ENCODE measurements around the gene RGPD6. TPM values are rescaled to one million over a fixed set of nuclear protein-coding genes. Genes with fewer than 3 reads are reported as not detected.
"Not testable (repeated sequence)": the region's sequence is repeated elsewhere in the genome, so short reads cannot be mapped to it uniquely, and the experiment has no call there.

Gene RGPD6
- total RNA-seq, 1 donor from 2014 or later, result 20.3 TPM

DNA sequence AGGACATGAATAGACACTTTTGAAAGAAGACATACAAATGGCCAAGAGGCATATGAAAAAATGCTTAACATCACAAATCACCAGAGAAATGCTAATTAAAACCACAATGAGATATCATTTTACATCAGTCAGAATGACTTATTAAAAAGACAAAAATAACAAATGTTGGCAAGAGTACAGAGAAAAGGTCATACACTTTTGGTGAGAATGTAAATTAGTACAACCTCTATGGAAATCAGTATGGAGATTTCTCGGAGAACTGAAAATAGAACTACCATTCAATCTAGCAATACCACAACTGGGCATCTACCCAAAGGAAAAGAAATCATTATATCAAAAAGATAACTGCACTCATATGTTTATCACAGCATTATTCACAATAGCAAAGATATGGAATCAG is 88.0 kb downstream of the RGPD6 start:
- not testable (repeated sequence) for H3K27me3 ChIP-seq (ENCODE audit: insufficient read depth, low read length); H3K9me3 ChIP-seq (ENCODE audit: insufficient read depth, low read depth, low read length); H3K9me3 Mint-ChIP-seq (ENCODE audit: unreplicated experiment); H3K4me2 ChIP-seq (ENCODE audit: low read length); H3K79me2 ChIP-seq (ENCODE audit: insufficient read depth, low read length); H3K4me3 Mint-ChIP-seq (ENCODE audit: unreplicated experiment); FAIRE-seq; DNase-seq (ENCODE audit: low read depth); H3K36me3 ChIP-seq (ENCODE audit: insufficient read depth, low read length); H3K27ac ChIP-seq (ENCODE audit: low read depth, low read length); H3K4me3 ChIP-seq (ENCODE audit: insufficient read depth, low read depth, low read length); H3K4me1 ChIP-seq (ENCODE audit: insufficient read depth, low read length); H2AFZ ChIP-seq (ENCODE audit: low read depth, low read length); H3K4me1 Mint-ChIP-seq (ENCODE audit: low read depth, unreplicated experiment); H3K9ac ChIP-seq (ENCODE audit: low read length); H4K20me1 ChIP-seq (ENCODE audit: insufficient read depth, low read length); H3K27me3 Mint-ChIP-seq (ENCODE audit: low read depth, unreplicated experiment); H3K27ac Mint-ChIP-seq (ENCODE audit: unreplicated experiment); H3K36me3 Mint-ChIP-seq (ENCODE audit: low read depth, unreplicated experiment)

- not testable (repeated sequence) for H3K4me1 Mint-ChIP-seq (ENCODE audit: low read depth, unreplicated experiment); H3K9ac ChIP-seq (ENCODE audit: low read length); DNase-seq (ENCODE audit: low read depth); H3K27me3 ChIP-seq (ENCODE audit: insufficient read depth, low read length); H3K36me3 Mint-ChIP-seq (ENCODE audit: low read depth, unreplicated experiment); H3K27me3 Mint-ChIP-seq (ENCODE audit: low read depth, unreplicated experiment); H3K36me3 ChIP-seq (ENCODE audit: insufficient read depth, low read length); H3K4me3 Mint-ChIP-seq (ENCODE audit: unreplicated experiment); H3K9me3 Mint-ChIP-seq (ENCODE audit: unreplicated experiment); H3K79me2 ChIP-seq (ENCODE audit: insufficient read depth, low read length); H3K4me2 ChIP-seq (ENCODE audit: low read length); H3K4me3 ChIP-seq (ENCODE audit: insufficient read depth, low read depth, low read length); H2AFZ ChIP-seq (ENCODE audit: low read depth, low read length); H3K27ac ChIP-seq (ENCODE audit: low read depth, low read length); H4K20me1 ChIP-seq (ENCODE audit: insufficient read depth, low read length); H3K9me3 ChIP-seq (ENCODE audit: insufficient read depth, low read depth, low read length); H3K27ac Mint-ChIP-seq (ENCODE audit: unreplicated experiment); H3K4me1 ChIP-seq (ENCODE audit: insufficient read depth, low read length); FAIRE-seq
Measured at GRCh38 chr2:110482697-110483096, 94.3 kb downstream of the RGPD6 start.

GRCh38 chr2:110481200-110481599 is 95.8 kb downstream of the RGPD6 start:
- H3K9ac ChIP-seq (ENCODE audit: low read length); H3K27me3 Mint-ChIP-seq (ENCODE audit: low read depth, unreplicated experiment); H3K27ac Mint-ChIP-seq (ENCODE audit: unreplicated experiment); H4K20me1 ChIP-seq (ENCODE audit: insufficient read depth, low read length); H3K36me3 Mint-ChIP-seq (ENCODE audit: low read depth, unreplicated experiment); H3K4me3 ChIP-seq (ENCODE audit: insufficient read depth, low read depth, low read length); H3K4me2 ChIP-seq (ENCODE audit: low read length); H3K9me3 ChIP-seq (ENCODE audit: insufficient read depth, low read depth, low read length); H3K79me2 ChIP-seq (ENCODE audit: insufficient read depth, low read length); H3K27ac ChIP-seq (ENCODE audit: low read depth, low read length); H3K9me3 Mint-ChIP-seq (ENCODE audit: unreplicated experiment); H3K36me3 ChIP-seq (ENCODE audit: insufficient read depth, low read length); FAIRE-seq; DNase-seq (ENCODE audit: low read depth); H3K4me3 Mint-ChIP-seq (ENCODE audit: unreplicated experiment); H3K4me1 ChIP-seq (ENCODE audit: insufficient read depth, low read length); H2AFZ ChIP-seq (ENCODE audit: low read depth, low read length); H3K27me3 ChIP-seq (ENCODE audit: insufficient read depth, low read length); H3K4me1 Mint-ChIP-seq (ENCODE audit: low read depth, unreplicated experiment): not testable (repeated sequence)

- not testable (repeated sequence) for H3K36me3 ChIP-seq (ENCODE audit: insufficient read depth, low read length); H3K36me3 Mint-ChIP-seq (ENCODE audit: low read depth, unreplicated experiment); H2AFZ ChIP-seq (ENCODE audit: low read depth, low read length); H3K4me3 Mint-ChIP-seq (ENCODE audit: unreplicated experiment); H3K9ac ChIP-seq (ENCODE audit: low read length); DNase-seq (ENCODE audit: low read depth); H3K9me3 Mint-ChIP-seq (ENCODE audit: unreplicated experiment); H3K79me2 ChIP-seq (ENCODE audit: insufficient read depth, low read length); H3K27me3 Mint-ChIP-seq (ENCODE audit: low read depth, unreplicated experiment); H3K27me3 ChIP-seq (ENCODE audit: insufficient read depth, low read length); H3K27ac Mint-ChIP-seq (ENCODE audit: unreplicated experiment); H3K9me3 ChIP-seq (ENCODE audit: insufficient read depth, low read depth, low read length); H3K4me1 Mint-ChIP-seq (ENCODE audit: low read depth, unreplicated experiment); H3K4me2 ChIP-seq (ENCODE audit: low read length); H4K20me1 ChIP-seq (ENCODE audit: insufficient read depth, low read length); FAIRE-seq; H3K27ac ChIP-seq (ENCODE audit: low read depth, low read length); H3K4me3 ChIP-seq (ENCODE audit: insufficient read depth, low read depth, low read length); H3K4me1 ChIP-seq (ENCODE audit: insufficient read depth, low read length)
Measured at GRCh38 chr2:110480084-110480483, 96.9 kb downstream of the RGPD6 start.

DNA sequence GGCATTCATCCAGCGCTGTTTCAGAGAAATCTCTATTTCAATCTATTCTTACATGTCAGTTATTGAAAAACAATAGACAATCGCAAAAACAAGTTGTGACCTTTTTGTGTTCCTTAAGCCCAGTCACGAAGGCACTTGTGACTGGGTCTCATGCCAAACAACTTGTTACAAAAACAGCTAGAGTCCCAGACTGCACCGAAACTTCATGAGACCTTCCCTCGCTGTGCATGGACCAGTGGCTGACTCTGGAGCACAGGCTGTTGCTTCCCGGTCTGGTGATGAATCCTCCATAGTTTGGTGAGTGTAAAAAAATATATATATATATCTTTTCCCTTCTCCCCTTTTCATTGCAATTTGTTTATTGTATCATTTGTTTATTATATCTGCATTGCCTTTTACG is 99.7 kb downstream of the RGPD6 start:
- FAIRE-seq; H3K4me1 Mint-ChIP-seq (ENCODE audit: low read depth, unreplicated experiment): not testable (repeated sequence)

GRCh38 chr2:110476952-110477351 is 100.1 kb downstream of the RGPD6 start:
- H3K27ac ChIP-seq (ENCODE audit: low read depth, low read length); H3K9me3 Mint-ChIP-seq (ENCODE audit: unreplicated experiment); DNase-seq (ENCODE audit: low read depth); H3K9me3 ChIP-seq (ENCODE audit: insufficient read depth, low read depth, low read length); H3K27me3 ChIP-seq (ENCODE audit: insufficient read depth, low read length); H3K4me3 ChIP-seq (ENCODE audit: insufficient read depth, low read depth, low read length); H4K20me1 ChIP-seq (ENCODE audit: insufficient read depth, low read length); H3K4me1 ChIP-seq (ENCODE audit: insufficient read depth, low read length); H3K27me3 Mint-ChIP-seq (ENCODE audit: low read depth, unreplicated experiment); H3K4me3 Mint-ChIP-seq (ENCODE audit: unreplicated experiment); FAIRE-seq; H3K4me1 Mint-ChIP-seq (ENCODE audit: low read depth, unreplicated experiment); H3K36me3 ChIP-seq (ENCODE audit: insufficient read depth, low read length); H3K79me2 ChIP-seq (ENCODE audit: insufficient read depth, low read length); H3K4me2 ChIP-seq (ENCODE audit: low read length); H3K36me3 Mint-ChIP-seq (ENCODE audit: low read depth, unreplicated experiment); H3K27ac Mint-ChIP-seq (ENCODE audit: unreplicated experiment); H2AFZ ChIP-seq (ENCODE audit: low read depth, low read length); H3K9ac ChIP-seq (ENCODE audit: low read length): not testable (repeated sequence)

More for the DNA sequence above, 99.7 kb downstream of the RGPD6 start:
- H3K9me3 Mint-ChIP-seq (ENCODE audit: unreplicated experiment); H3K36me3 ChIP-seq (ENCODE audit: insufficient read depth, low read length); H3K27ac Mint-ChIP-seq (ENCODE audit: unreplicated experiment); H3K27me3 Mint-ChIP-seq (ENCODE audit: low read depth, unreplicated experiment); H4K20me1 ChIP-seq (ENCODE audit: insufficient read depth, low read length); DNase-seq (ENCODE audit: low read depth); H3K9ac ChIP-seq (ENCODE audit: low read length); H3K4me1 ChIP-seq (ENCODE audit: insufficient read depth, low read length); H3K4me2 ChIP-seq (ENCODE audit: low read length); H3K36me3 Mint-ChIP-seq (ENCODE audit: low read depth, unreplicated experiment); H3K9me3 ChIP-seq (ENCODE audit: insufficient read depth, low read depth, low read length); H3K79me2 ChIP-seq (ENCODE audit: insufficient read depth, low read length); H2AFZ ChIP-seq (ENCODE audit: low read depth, low read length); H3K4me3 Mint-ChIP-seq (ENCODE audit: unreplicated experiment); H3K27me3 ChIP-seq (ENCODE audit: insufficient read depth, low read length); H3K4me3 ChIP-seq (ENCODE audit: insufficient read depth, low read depth, low read length); H3K27ac ChIP-seq (ENCODE audit: low read depth, low read length): not testable (repeated sequence)
